K562 (cell line): ENCODE measurements around the gene ZNF689. TPM values are rescaled to one million over a fixed set of nuclear protein-coding genes. Genes with fewer than 3 reads are reported as not detected.

Experiments used
- ATAC-seq: fragments of 200-7000 bp; cut with Tn5 transposase; 3 replicates; pipeline ENCODE4 v1.9.1; 2020; ENCODE audit warnings: moderate library complexity
- BruUV-seq: library from RNA; stranded (reverse); fragments of 400-500 nt; replicated peaks from 2 replicates; lab custom pipeline; 2021; lab: Mats Ljungman, UMichigan
- CTCF ChIA-PET: fragments of 300-600 bp; formaldehyde crosslinking; extraction: SDS; loops from one replicate; lab custom pipeline; 2021; ENCODE audit warnings: low intra/inter-chr PET ratio; lab: Yijun Ruan, JAX
- POLR2A ChIA-PET: fragments of 300-600, 350-650 bp; sonication (Branson Sonifier 250); formaldehyde crosslinking; extraction: SDS; loops from one replicate; lab custom pipeline; 2021; ENCODE audit warnings: antibody characterized with exemption, inconsistent platforms; lab: Yijun Ruan, JAX
- DNase-seq, 4 experiments: peaks; one replicate each; pipeline versions ENCODE4 v3.0.0 to v3.0.0-alpha.2; 2011 to 2018; ENCODE audit warnings: low spot score in 3 of 4, mixed read lengths in 3 of 4; ENCODE audit errors: extremely low read depth in 1 of 4
- FAIRE-seq: peaks from 2 replicates; lab custom pipeline; 2011; peaks lifted over from hg19 to GRCh38; lab: Jason Lieb, UNC
- H2AFZ ChIP-seq: 2 replicates; pipeline ENCODE4 v1.6.0; 2011; ENCODE audit warnings: low read depth, low read length, control low read depth, inconsistent platforms
- H3K27ac ChIP-seq: fragments of 200-600 bp; 3 replicates; pipeline ENCODE4 v1.8.0; 2011; ENCODE audit warnings: low read depth, mild to moderate bottlenecking, control low read depth, inconsistent platforms, low read length, moderate library complexity, mixed read lengths; ENCODE audit errors: extremely low read depth
- H3K27me3 ChIP-seq, 2 experiments: fragments of 300-600 bp in 1 of 2; 2 replicates in 1 of 2; 3 replicates in 1 of 2; pipeline versions ENCODE4 v1.6.0 to v1.8.0; 2011; ENCODE audit warnings: inconsistent platforms in 2 of 2, low read length in 2 of 2, mild to moderate bottlenecking in 1 of 2, mixed read lengths in 1 of 2, moderate library complexity in 1 of 2; ENCODE audit not compliant: control insufficient read depth in 2 of 2, insufficient read depth in 2 of 2
- H3K36me3 ChIP-seq: fragments of 300-600 bp; 3 replicates; pipeline ENCODE4 v1.8.0; 2011; ENCODE audit warnings: mild to moderate bottlenecking, low read length, inconsistent platforms; ENCODE audit not compliant: control insufficient read depth, insufficient read depth
- H3K4me1 ChIP-seq, 2 experiments: fragments of 200-600 bp in 1 of 2; replicated peaks in 1 of 2; 2 replicates in 1 of 2; 3 replicates in 1 of 2; pipeline versions ENCODE4 v1.5.1 to v1.8.0; 2011; ENCODE audit warnings: inconsistent platforms in 2 of 2, low read length in 2 of 2, mild to moderate bottlenecking in 1 of 2, mixed read lengths in 1 of 2, moderate library complexity in 1 of 2; ENCODE audit not compliant: control insufficient read depth in 2 of 2, insufficient read depth in 2 of 2
- H3K4me2 ChIP-seq: 2 replicates; pipeline ENCODE4 v1.6.1; 2011; ENCODE audit warnings: low read length, control low read depth, inconsistent platforms, mixed read lengths; ENCODE audit not compliant: insufficient read depth
- H3K4me3 ChIP-seq: fragments of 200-600 bp; sonication (generic), shearing (Covaris generic); 2 replicates; pipeline ENCODE4 v1.5.1; 2016; ENCODE audit warnings: control low read depth, inconsistent platforms
- H3K79me2 ChIP-seq: fragments of 200-600 bp; 3 replicates; pipeline ENCODE4 v1.8.0; 2011; ENCODE audit warnings: low read length, inconsistent platforms; ENCODE audit not compliant: control insufficient read depth, insufficient read depth
- H3K9ac ChIP-seq, 2 experiments: 2 replicates each; pipeline versions ENCODE4 v1.6.0 to v1.6.1; 2011; ENCODE audit warnings: low read depth in 2 of 2, low read length in 2 of 2, control low read depth in 1 of 2, inconsistent platforms in 1 of 2, mild to moderate bottlenecking in 1 of 2, mixed read lengths in 1 of 2; ENCODE audit not compliant: insufficient read depth in 1 of 2
- H3K9me1 ChIP-seq: one replicate; pipeline ENCODE4 v1.6.0; 2011; ENCODE audit warnings: inconsistent platforms, mild to moderate bottlenecking, low read length, moderate library complexity; ENCODE audit not compliant: control insufficient read depth, insufficient read depth
- H3K9me3 ChIP-seq: replicated peaks from 2 replicates; pipeline ENCODE4 v1.5.1; 2011; ENCODE audit warnings: low read depth, low read length, inconsistent platforms; ENCODE audit not compliant: control insufficient read depth, insufficient read depth
- H4K20me1 ChIP-seq: replicated peaks from 2 replicates; pipeline ENCODE4 v1.6.1; 2011; ENCODE audit warnings: low read length, inconsistent platforms, mixed read lengths; ENCODE audit not compliant: control insufficient read depth, insufficient read depth
- ATF6 ChIP-seq: sonication (generic); formaldehyde crosslinking; IDR thresholded peaks from 2 replicates; pipeline ENCODE4 v1.4.0; 2020; ENCODE audit warnings: mild to moderate bottlenecking, missing genetic modification reagents
- CHCHD3 ChIP-seq: fragments of 250-450 bp; sonication (Bioruptor Pico); IDR thresholded peaks from 2 replicates; pipeline ENCODE4 v2.1.2; 2022; ENCODE audit warnings: mild to moderate bottlenecking
- CREB3L1 ChIP-seq: fragments of 450-650 bp; IDR thresholded peaks from 2 replicates; pipeline ENCODE4 v1.6.1; 2014; ENCODE audit warnings: low read depth, mild to moderate bottlenecking, moderate library complexity, borderline replicate concordance
- FOXK2 ChIP-seq, 2 experiments: fragments of 450-650 bp; IDR thresholded peaks in 1 of 2; conservative IDR thresholded peaks in 1 of 2; 2 replicates each; pipeline ENCODE4 v1.6.1; 2016; ENCODE audit warnings: low read depth in 2 of 2, mild to moderate bottlenecking in 1 of 2
- FOXP4 ChIP-seq: sonication (generic); formaldehyde crosslinking; IDR thresholded peaks from 2 replicates; pipeline ENCODE4 v1.8.0; 2022; ENCODE audit warnings: mild to moderate bottlenecking, missing genetic modification reagents, borderline replicate concordance
- IFI16 ChIP-seq: fragments of 250-450 bp; sonication (Bioruptor Pico); IDR thresholded peaks from 2 replicates; pipeline ENCODE4 v2.1.2; 2022; ENCODE audit warnings: mild to moderate bottlenecking, inconsistent platforms
- IRF2 ChIP-seq: sonication (generic); formaldehyde crosslinking; IDR thresholded peaks from 2 replicates; pipeline ENCODE4 v1.8.1; 2022; ENCODE audit warnings: mild to moderate bottlenecking, missing genetic modification reagents
- NCOA6 ChIP-seq: fragments of 450-650 bp; IDR thresholded peaks from 2 replicates; pipeline ENCODE4 v1.6.1; 2017; ENCODE audit warnings: mild to moderate bottlenecking
- RAD51 ChIP-seq: fragments of 450-650 bp; IDR thresholded peaks from 2 replicates; pipeline ENCODE4 v1.7.1; 2016; ENCODE audit warnings: low read depth, mild to moderate bottlenecking, borderline replicate concordance
- TAL1 ChIP-seq: fragments of 450-650 bp; IDR thresholded peaks from 2 replicates; pipeline ENCODE4 v1.6.1; 2016; ENCODE audit warnings: mild to moderate bottlenecking
- ZC3H4 ChIP-seq: sonication (generic); formaldehyde crosslinking; IDR thresholded peaks from 2 replicates; pipeline ENCODE4 v1.9.0; 2021; ENCODE audit warnings: missing genetic modification reagents, borderline replicate concordance
- ZNF239 ChIP-seq: fragments of 250-450 bp; sonication (Bioruptor Pico); IDR thresholded peaks from 2 replicates; pipeline ENCODE4 v1.4.0; 2020; ENCODE audit warnings: mild to moderate bottlenecking
- ZNF24 ChIP-seq: fragments of 450-650 bp; IDR thresholded peaks from 2 replicates; pipeline ENCODE4 v1.6.1; 2016
- ZNF3 ChIP-seq: fragments of 250-450 bp; sonication (Bioruptor Pico); IDR thresholded peaks from 2 replicates; pipeline ENCODE4 v1.5.0; 2021; ENCODE audit warnings: mild to moderate bottlenecking, moderate library complexity
- ZNF717 ChIP-seq: fragments of 250-450 bp; sonication (Bioruptor Pico); IDR thresholded peaks from 2 replicates; pipeline ENCODE4 v1.5.0; 2021
- ZSCAN32 ChIP-seq: fragments of 450-650 bp; formaldehyde crosslinking; IDR thresholded peaks from 2 replicates; pipeline ENCODE4 v1.4.0; 2020; ENCODE audit warnings: mild to moderate bottlenecking, moderate library complexity
- WGBS: fragments of 100-300 bp; shearing (Covaris generic); methylation state at CpG from one replicate; pipeline ENCODE4 v1.1.6; 2016; ENCODE audit warnings: low coverage, mixed read lengths; ENCODE audit not compliant: insufficient coverage; ENCODE audit errors: missing lambda C conversion rate; 5-methylcytosine and 5-hydroxymethylcytosine counted together
- in situ Hi-C: fragments of 300-500 bp; cut with MboI; formaldehyde crosslinking; loops from 4 replicates; pipeline ENCODE4 v1.15.0; 2018; ENCODE audit warnings: inconsistent platforms, mixed read lengths
- intact Hi-C: fragments of 100-400 bp; cut with micrococcal nuclease; formaldehyde crosslinking; loops from 2 replicates; pipeline ENCODE4 v1.14.2; 2022
- polyA plus RNA-seq, 8 experiments: library from polyadenylated mRNA; depleted of rRNA in 4 of 8; stranded (reverse) in 5 of 8; unstranded in 3 of 8; fragments of >200 nt; fragmentation: Nextera tagmentation in 2 of 8; fragmentation: Illumina TruSeq in 1 of 8; extraction: Ambion mirVana in 2 of 8; extraction: Trizol in 1 of 8; gene quantifications; 2 replicates each; pipeline versions ENCODE4 v1.2.1 to v1.2.3, GENCODE V29; 2011 to 2014; ENCODE audit warnings: inconsistent platforms in 1 of 8, missing spikeins in 1 of 8
- total RNA-seq, 7 experiments: library from RNA; depleted of rRNA in 6 of 7; stranded (reverse); fragments of >200 nt in 6 of 7; fragmentation: Illumina TruSeq in 2 of 7; extraction: Trizol in 2 of 7; gene quantifications; 2 replicates each; pipeline versions ENCODE4 v1.2.1 to v1.2.3, GENCODE V29; 2011 to 2021; ENCODE audit warnings: low replicate concordance in 1 of 7

ZNF689 gene
- total and polyA plus RNA-seq, 9 of the 15 experiments (the other 6 are each of a cell fraction or from before 2014, with no cell fraction given): 5.4 to 15.4 (median 10.8) TPM

- Histone ChIP-seq H3K9me3 (no peaks in the 10 kb centered on the region; the same call in 1 of the 2 replicates), H3K36me3 (peaks cover 28% of the 10 kb centered on the region; the same call in 2 of the 3 replicates), H3K79me2 (peaks cover 25% of the 10 kb centered on the region), H3K27me3 (no peaks in the 10 kb centered on the region), H3K4me2 (peak within 1 kb of the TSS; percentile 83), H3K4me3 (peak within 1 kb of the TSS; percentile 66), H2AFZ (peak within 1 kb of the TSS; percentile 89), H3K9me1 (no peaks in the 10 kb centered on the region), H3K9ac (peak within 1 kb of the TSS; percentile 91 to 97), H3K4me1 (peaks cover 21 to 57% of the 10 kb centered on the region in 2 experiments; a peak in 4 of 5 replicates), H3K27ac (peak within 1 kb of the TSS; percentile 94), H4K20me1 (no peaks in the 10 kb centered on the region; the same call in 1 of the 2 replicates)
- CTCF ChIA-PET: no interaction called here
- BruUV-seq: TSS peak; percentile 73
- under 1% methylated on average over 70 of the region's 74 CpGs for WGBS
- in situ Hi-C loops (no loop called here), intact Hi-C loops (loop anchor here (1.0 kb wide), 1 partner anchor 27 kb away; the partner anchor contains the start of gene ZNF785)
- POLR2A ChIA-PET: interaction anchor here (0.6 to 4.9 kb wide), 23 partner anchors 8 to 1174 kb away, joined by 3 to 31 read pairs (median 3); partner anchors contain the start of genes DCTPP1, SRCAP, ZNF688 and ZNF689
- peak; percentile 99 for ATAC-seq
- DNase-seq: peak; percentile 83 to 98 (median 88)
- peak; percentile 98 for FAIRE-seq
- TF ChIP-seq CREB3L1: 0 out of 2 replicates have a peak, but pooled peaks have one; percentile 68
- 0 out of 2 replicates have a peak, but pooled peaks have one; percentile 24 for TF ChIP-seq ATF6 (CRISPR knock-in tag)
- no peak for TF ChIP-seq ZNF24
- no peak for TF ChIP-seq TAL1
- no peak for TF ChIP-seq ZSCAN32
- TF ChIP-seq ZC3H4 (CRISPR knock-in tag): peak; percentile 54; the same call in 1 of the 2 replicates
- TF ChIP-seq ZNF239 (CRISPR knock-in tag): 0 out of 2 replicates have a peak, but pooled peaks have one; percentile 37
- TF ChIP-seq CHCHD3: no peak
- TF ChIP-seq FOXP4 (CRISPR knock-in tag): no peak
- TF ChIP-seq FOXK2 (conservative IDR thresholded peaks at IDR 0.05 in 1 of 2, IDR thresholded peaks at IDR 0.05 in 1 of 2; ENCODE audit: low read depth in 2 of 2): peak; percentile 59 to 65; a peak in 2 of 4 replicates
- TF ChIP-seq RAD51: no peak
- TF ChIP-seq ZNF717 (CRISPR knock-in tag): no peak
- TF ChIP-seq NCOA6: 0 out of 2 replicates have a peak, but pooled peaks have one; percentile 77
- no peak for TF ChIP-seq IFI16 (CRISPR knock-in tag)
- TF ChIP-seq IRF2 (CRISPR knock-in tag): no peak
- no peak for TF ChIP-seq ZNF3 (CRISPR knock-in tag)
Measured at GRCh38 chr16:30557957-30558788, 52.0 kb downstream of the ZNF689 start, which contains the start of gene ZNF764. Gene ZNF764, minus strand, starts transcription at chr16:30558374. Its CDS starts 192 bp downstream, at chr16:30558182.
